WTC11 (cell line): ENCODE results near the gene PRRT4. TPM values are rescaled to one million over a fixed set of nuclear protein-coding genes. Genes with fewer than 3 reads are reported as not detected.
A peak's percentile ranks its signal among the peaks of the same experiment; 100 is the strongest.

Experiments used
- ATAC-seq: fragments of 200-7000 bp; cut with Tn5 transposase; 2 replicates; pipeline ENCODE4 v1.10.0; 2021; ENCODE audit warnings: mild to moderate bottlenecking, moderate library complexity
- CTCF ChIA-PET: fragments of 300-600 bp; sonication (Branson Sonifier 250); formaldehyde crosslinking; loops from one replicate; lab custom pipeline; 2021; ENCODE audit warnings: antibody characterized with exemption; lab: Charles Lee
- POLR2A ChIA-PET: fragments of 350-600 bp; sonication (Branson Sonifier 250); formaldehyde crosslinking; loops from one replicate; lab custom pipeline; 2021; ENCODE audit warnings: antibody characterized with exemption; lab: Charles Lee
- DNase-seq: peaks from one replicate; pipeline ENCODE4 v3.0.0; 2021; ENCODE audit warnings: low spot score
- H3K27ac Mint-ChIP-seq: 2 replicates; pipeline ENCODE4 v1.8.0; 2021; ENCODE audit warnings: mixed read lengths
- H3K27me3 Mint-ChIP-seq: 2 replicates; pipeline ENCODE4 v1.8.0; 2021; ENCODE audit warnings: low read depth, mild to moderate bottlenecking, moderate library complexity, mixed read lengths
- H3K36me3 Mint-ChIP-seq: 2 replicates; pipeline ENCODE4 v1.8.0; 2021; ENCODE audit warnings: mixed read lengths
- H3K4me1 Mint-ChIP-seq: 2 replicates; pipeline ENCODE4 v1.8.0; 2022; ENCODE audit warnings: mixed read lengths
- H3K4me3 Mint-ChIP-seq: 2 replicates; pipeline ENCODE4 v1.8.0; 2021; ENCODE audit warnings: mild to moderate bottlenecking, moderate library complexity, mixed read lengths
- H3K9me3 Mint-ChIP-seq: 2 replicates; pipeline ENCODE4 v1.8.0; 2021; ENCODE audit warnings: mixed read lengths
- ARID4B ChIP-seq: sonication (generic); formaldehyde crosslinking; IDR thresholded peaks from 2 replicates; pipeline ENCODE4 v1.8.0; 2023; ENCODE audit warnings: missing genetic modification reagents, mild to moderate bottlenecking, borderline replicate concordance
- CDX4 ChIP-seq: fragments of 250-450 bp; sonication (Bioruptor Pico); IDR thresholded peaks from 2 replicates; pipeline ENCODE4 v1.9.0; 2021; ENCODE audit warnings: moderate library complexity, mild to moderate bottlenecking, inconsistent platforms, borderline replicate concordance
- ETV6 ChIP-seq: sonication (generic); formaldehyde crosslinking; IDR thresholded peaks from 2 replicates; pipeline ENCODE4 v1.8.1; 2022; ENCODE audit warnings: mild to moderate bottlenecking, missing genetic modification reagents
- HMGA2 ChIP-seq: fragments of 250-450 bp; sonication (Bioruptor Pico); IDR thresholded peaks from 2 replicates; pipeline ENCODE4 v1.4.0; 2021; ENCODE audit warnings: mild to moderate bottlenecking, moderate library complexity
- HMGXB4 ChIP-seq: sonication (generic); formaldehyde crosslinking; IDR thresholded peaks from 2 replicates; pipeline ENCODE4 v1.8.1; 2023; ENCODE audit warnings: mild to moderate bottlenecking, moderate library complexity, missing genetic modification reagents
- KAT7 ChIP-seq: sonication (generic); formaldehyde crosslinking; IDR thresholded peaks from 2 replicates; pipeline ENCODE4 v1.8.1; 2023; ENCODE audit warnings: missing genetic modification reagents, mild to moderate bottlenecking, borderline replicate concordance
- MYBL2 ChIP-seq: sonication (generic); formaldehyde crosslinking; IDR thresholded peaks from 2 replicates; pipeline ENCODE4 v1.8.1; 2023; ENCODE audit warnings: mild to moderate bottlenecking, moderate library complexity, missing genetic modification reagents
- NFYB ChIP-seq: sonication (generic); formaldehyde crosslinking; conservative IDR thresholded peaks from 2 replicates; pipeline ENCODE4 v1.8.0; 2022; ENCODE audit warnings: low read depth, missing genetic modification reagents
- NR2C2 ChIP-seq: sonication (generic); formaldehyde crosslinking; IDR thresholded peaks from 2 replicates; pipeline ENCODE4 v1.8.0; 2022; ENCODE audit warnings: mild to moderate bottlenecking, missing genetic modification reagents
- RELA ChIP-seq: sonication (generic); formaldehyde crosslinking; IDR thresholded peaks from 2 replicates; pipeline ENCODE4 v1.8.1; 2022; ENCODE audit warnings: missing genetic modification reagents, mild to moderate bottlenecking, borderline replicate concordance
- SMAD3 ChIP-seq: sonication (generic); formaldehyde crosslinking; IDR thresholded peaks from 2 replicates; pipeline ENCODE4 v1.8.0; 2022; ENCODE audit warnings: missing genetic modification reagents, mild to moderate bottlenecking, borderline replicate concordance
- ZNF219 ChIP-seq: sonication (generic); formaldehyde crosslinking; IDR thresholded peaks from 2 replicates; pipeline ENCODE4 v1.8.0; 2023; ENCODE audit warnings: missing genetic modification reagents, mild to moderate bottlenecking, borderline replicate concordance
- ZNF263 ChIP-seq: sonication (generic); formaldehyde crosslinking; IDR thresholded peaks from 2 replicates; pipeline ENCODE4 v1.8.1; 2022; ENCODE audit warnings: low read depth, mild to moderate bottlenecking, moderate library complexity, missing genetic modification reagents
- ZNF317 ChIP-seq: sonication (generic); formaldehyde crosslinking; IDR thresholded peaks from 2 replicates; pipeline ENCODE4 v1.8.1; 2023; ENCODE audit warnings: low read depth, mild to moderate bottlenecking, moderate library complexity, missing genetic modification reagents, borderline replicate concordance
- ZNF416 ChIP-seq: fragments of 250-450 bp; sonication (Bioruptor Pico); IDR thresholded peaks from 2 replicates; pipeline ENCODE4 v1.9.0; 2021; ENCODE audit warnings: mild to moderate bottlenecking, inconsistent platforms
- ZNF423 ChIP-seq: fragments of 250-450 bp; sonication (Bioruptor Pico); IDR thresholded peaks from 2 replicates; pipeline ENCODE4 v2.1.2; 2022; ENCODE audit warnings: mild to moderate bottlenecking, moderate library complexity
- total RNA-seq: library from RNA; stranded (reverse); gene quantifications from 3 replicates; pipeline ENCODE4 v1.2.3, GENCODE V29; 2021

PRRT4 gene
- total RNA-seq, 1 experiment from 2014 or later = 1.2 TPM

GRCh38 chr7:128323040-128323439 is 38.5 kb downstream of the PRRT4 start:
- POLR2A ChIA-PET = no interaction called here

GRCh38 chr7:128322040-128322643 is 39.3 kb downstream of the PRRT4 start:
- H3K4me1 Mint-ChIP-seq = no peaks in the 10 kb centered on the region
- H3K27me3 Mint-ChIP-seq = no peaks in the 10 kb centered on the region
- H3K4me3 Mint-ChIP-seq = no peak overlapping the region
- CTCF ChIA-PET = interaction anchor here (0.7 to 2.1 kb wide), 5 partner anchors 66 to 156 kb away, joined by 3 to 10 read pairs (median 3); no protein-coding TSS in a partner anchor
- peak; percentile 76 for ATAC-seq
- DNase-seq = no peak
- no peak overlapping the region for H3K27ac Mint-ChIP-seq
- TF ChIP-seq ZNF219 (CRISPR knock-in tag) = no peak
- no peak for TF ChIP-seq NFYB (CRISPR knock-in tag)
- no peak for TF ChIP-seq HMGA2 (CRISPR knock-in tag)
- no peak for TF ChIP-seq MYBL2
- no peak for TF ChIP-seq RELA
- no peak for TF ChIP-seq NR2C2 (CRISPR knock-in tag)
- TF ChIP-seq ETV6 (CRISPR knock-in tag) = no peak
- no peak for TF ChIP-seq ZNF416 (CRISPR knock-in tag)
- no peak for TF ChIP-seq ZNF263 (CRISPR knock-in tag)
- TF ChIP-seq, all 79 proteins: peak for 0
- no peaks in the 10 kb centered on the region for H3K9me3 Mint-ChIP-seq
- H3K36me3 Mint-ChIP-seq = peaks cover 71% of the 10 kb centered on the region
- POLR2A ChIA-PET = no interaction called here

More at GRCh38 chr7:128323040-128323439, 38.5 kb downstream of the PRRT4 start:
- Mint-ChIP-seq H3K4me1 (no peaks in the 10 kb centered on the region), H3K9me3 (no peaks in the 10 kb centered on the region), H3K27ac (no peak overlapping the region), H3K27me3 (no peaks in the 10 kb centered on the region)
- CTCF ChIA-PET = interaction anchor here (0.5 kb wide), 1 partner anchor 765 kb away, joined by 3 read pairs; no protein-coding TSS in a partner anchor
- DNase-seq = no peak
- ATAC-seq = no peak
- TF ChIP-seq NR2C2 (CRISPR knock-in tag) (no peak), ARID4B (CRISPR knock-in tag) (no peak)
- TF ChIP-seq, all 79 proteins: peak for 0
- Mint-ChIP-seq H3K36me3 (peaks cover 65% of the 10 kb centered on the region), H3K4me3 (no peak overlapping the region)

GRCh38 chr7:128321044-128321422 is 40.5 kb downstream of the PRRT4 start:
- ATAC-seq (no peak), DNase-seq (no peak)
- H3K9me3 Mint-ChIP-seq = no peaks in the 10 kb centered on the region
- ChIA-PET CTCF (interaction anchor here (0.5 to 2.1 kb wide), 5 partner anchors 44 to 155 kb away, joined by 3 to 10 read pairs (median 3); no protein-coding TSS in a partner anchor), POLR2A (no interaction called here)
- H3K36me3 Mint-ChIP-seq = peaks cover 70% of the 10 kb centered on the region
- no peak overlapping the region for H3K4me3 Mint-ChIP-seq
- no peak overlapping the region for H3K27ac Mint-ChIP-seq
- no peak for TF ChIP-seq CDX4 (CRISPR knock-in tag)
- no peak for TF ChIP-seq ZNF416 (CRISPR knock-in tag)
- TF ChIP-seq KAT7 = no peak
- no peak for TF ChIP-seq ZNF317 (CRISPR knock-in tag)
- no peak for TF ChIP-seq ETV6 (CRISPR knock-in tag)
- no peak for TF ChIP-seq SMAD3 (CRISPR knock-in tag)
- no peak for TF ChIP-seq ZNF423 (CRISPR knock-in tag)
- no peak for TF ChIP-seq HMGXB4 (CRISPR knock-in tag)
- no peaks in the 10 kb centered on the region for H3K27me3 Mint-ChIP-seq
- no peaks in the 10 kb centered on the region for H3K4me1 Mint-ChIP-seq
